GM10266 (cell line): ENCODE data around the gene FOXD2.

Experiments used
- DNase-seq: peaks from one replicate; pipeline ENCODE4 v3.0.0; 2012; ENCODE audit errors: extremely low spot score
- TF ChIP-seq, protein P1 (sequence below): IDR thresholded peaks from 2 replicates; pipeline ENCODE4 v1.5.1; 2012; ENCODE audit warnings: mild to moderate bottlenecking, low read depth; ENCODE audit not compliant: control insufficient read depth, insufficient read depth; ENCODE audit errors: missing control alignments

The FOXD2 gene

GRCh38 chr1:47436979-47437446 lies 831 bp upstream of the FOXD2 start:
- DNase-seq: no peak
- TF ChIP-seq, protein P1, sequence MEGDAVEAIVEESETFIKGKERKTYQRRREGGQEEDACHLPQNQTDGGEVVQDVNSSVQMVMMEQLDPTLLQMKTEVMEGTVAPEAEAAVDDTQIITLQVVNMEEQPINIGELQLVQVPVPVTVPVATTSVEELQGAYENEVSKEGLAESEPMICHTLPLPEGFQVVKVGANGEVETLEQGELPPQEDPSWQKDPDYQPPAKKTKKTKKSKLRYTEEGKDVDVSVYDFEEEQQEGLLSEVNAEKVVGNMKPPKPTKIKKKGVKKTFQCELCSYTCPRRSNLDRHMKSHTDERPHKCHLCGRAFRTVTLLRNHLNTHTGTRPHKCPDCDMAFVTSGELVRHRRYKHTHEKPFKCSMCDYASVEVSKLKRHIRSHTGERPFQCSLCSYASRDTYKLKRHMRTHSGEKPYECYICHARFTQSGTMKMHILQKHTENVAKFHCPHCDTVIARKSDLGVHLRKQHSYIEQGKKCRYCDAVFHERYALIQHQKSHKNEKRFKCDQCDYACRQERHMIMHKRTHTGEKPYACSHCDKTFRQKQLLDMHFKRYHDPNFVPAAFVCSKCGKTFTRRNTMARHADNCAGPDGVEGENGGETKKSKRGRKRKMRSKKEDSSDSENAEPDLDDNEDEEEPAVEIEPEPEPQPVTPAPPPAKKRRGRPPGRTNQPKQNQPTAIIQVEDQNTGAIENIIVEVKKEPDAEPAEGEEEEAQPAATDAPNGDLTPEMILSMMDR: no peak

- TF ChIP-seq, protein P1: no peak
- no peak for DNase-seq
Observed at GRCh38 chr1:47438165-47439016, 547 bp downstream of the FOXD2 start.

GRCh38 chr1:47439017-47439818 lies 1.4 kb downstream of the FOXD2 start:
- TF ChIP-seq, protein P1: no peak
- no peak for DNase-seq

- DNase-seq: no peak
- TF ChIP-seq, protein P1: no peak
Observed at GRCh38 chr1:47439819-47440598, 2.2 kb downstream of the FOXD2 start.

DNA sequence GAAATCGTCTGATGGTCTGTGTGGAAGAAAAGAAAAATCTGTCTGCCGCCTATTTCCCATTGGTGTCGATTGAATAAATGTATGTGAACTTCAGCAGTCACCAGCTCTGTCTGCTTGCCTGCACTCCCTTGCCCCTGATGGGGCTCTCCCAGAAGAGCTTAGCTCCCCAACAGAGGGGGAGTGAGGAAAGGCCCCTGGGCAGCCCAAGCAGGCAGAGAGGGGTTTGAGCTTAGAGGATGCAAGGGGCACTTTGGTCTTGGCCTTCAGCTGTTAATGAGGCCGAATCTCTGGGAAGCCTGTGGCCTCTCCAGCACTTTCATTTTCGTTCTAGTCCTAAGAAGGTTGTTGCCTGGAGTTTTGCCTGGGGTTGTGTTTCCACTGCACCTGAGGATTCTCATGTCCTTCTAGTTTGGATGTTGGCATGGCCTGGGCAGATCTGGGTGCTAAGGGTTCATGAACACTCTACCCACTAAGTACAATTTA lies 2.8 kb downstream of the FOXD2 start:
- no peak for DNase-seq
- TF ChIP-seq, protein P1: no peak

DNA sequence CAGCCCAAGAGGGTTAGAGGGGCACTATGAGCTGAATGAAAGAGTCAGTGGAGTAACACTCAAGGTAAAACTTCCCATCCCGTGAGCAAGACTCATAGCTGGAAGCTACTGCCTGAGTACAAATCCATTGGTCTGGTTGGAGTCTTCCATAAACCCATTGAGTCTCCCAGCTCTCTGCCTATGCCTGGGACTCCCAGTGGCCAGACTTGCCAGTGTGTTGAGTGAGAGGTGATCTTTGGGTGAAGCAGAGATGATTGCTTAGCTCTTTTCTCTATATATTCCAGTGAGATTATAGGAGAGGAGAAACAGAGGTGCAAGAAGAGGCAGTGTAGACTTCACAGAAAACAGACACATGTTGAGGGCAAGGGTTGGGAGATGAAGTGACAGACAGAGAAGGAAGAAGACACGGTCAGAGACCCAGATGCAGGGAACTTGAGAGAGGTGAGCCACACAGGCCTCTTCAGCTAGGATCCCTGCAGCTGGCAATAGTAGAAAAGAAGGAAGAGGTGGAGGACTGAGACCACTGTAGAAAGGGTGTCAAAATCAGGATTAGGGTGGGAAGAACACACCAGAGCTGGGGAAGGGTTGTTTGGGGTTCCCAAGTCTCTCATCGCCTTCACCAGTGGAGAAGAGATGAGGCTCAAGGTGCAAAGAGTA lies 3.7 kb downstream of the FOXD2 start:
- no peak for DNase-seq
- TF ChIP-seq, protein P1: no peak
